A673 (cell line): ENCODE data around the gene PVR. TPM values are rescaled to one million over a fixed set of nuclear protein-coding genes. Genes with fewer than 3 reads are reported as not detected.

Experiments used
- BruUV-seq: library from RNA; stranded (reverse); fragments of 400-500 nt; replicated peaks from 2 replicates; lab custom pipeline; 2021; lab: Mats Ljungman, UMichigan
- CTCF ChIA-PET: fragments of 300-600 bp; sonication (Branson Sonifier 250); formaldehyde crosslinking; loops from one replicate; lab custom pipeline; 2022; ENCODE audit warnings: antibody characterized with exemption; lab: Charles Lee
- POLR2A ChIA-PET: fragments of 300-600 bp; sonication (Branson Sonifier 250); formaldehyde crosslinking; loops from one replicate; lab custom pipeline; 2022; ENCODE audit warnings: antibody characterized with exemption; ENCODE audit not compliant: low non-redundant PET; lab: Charles Lee
- DNase-seq: peaks from one replicate; pipeline ENCODE4 v3.0.0-alpha.2; 2015; ENCODE audit warnings: low spot score
- H3K27ac ChIP-seq: fragments of 200-600 bp; sonication (generic); 2 replicates; pipeline ENCODE4 v1.5.1; 2016; ENCODE audit warnings: mixed run types, low read depth, mild to moderate bottlenecking, mixed read lengths, antibody characterized with exemption, low read length; ENCODE audit not compliant: poor library complexity, severe bottlenecking
- H3K27me3 ChIP-seq: fragments of 200-600 bp; sonication (generic); replicated peaks from 2 replicates; pipeline ENCODE4 v1.6.1; 2017; ENCODE audit warnings: mixed run types, low read depth, mild to moderate bottlenecking, mixed read lengths, antibody characterized with exemption, low read length; ENCODE audit not compliant: insufficient read depth, poor library complexity
- H3K36me3 ChIP-seq: fragments of 200-600 bp; sonication (generic); 2 replicates; pipeline ENCODE4 v1.6.1; 2016; ENCODE audit warnings: mixed run types, mild to moderate bottlenecking, mixed read lengths, antibody characterized with exemption, low read length; ENCODE audit not compliant: insufficient read depth, poor library complexity, severe bottlenecking
- H3K4me1 ChIP-seq: fragments of 200-600 bp; sonication (generic); 2 replicates; pipeline ENCODE4 v1.6.1; 2017; ENCODE audit warnings: mixed run types, mild to moderate bottlenecking, mixed read lengths, antibody characterized with exemption, low read length; ENCODE audit not compliant: insufficient read depth, poor library complexity, severe bottlenecking
- H3K4me3 ChIP-seq: fragments of 200-600 bp; sonication (generic); 2 replicates; pipeline ENCODE4 v1.5.1; 2016; ENCODE audit warnings: low read depth, mixed run types, mild to moderate bottlenecking, mixed read lengths, low read length; ENCODE audit not compliant: poor library complexity, severe bottlenecking
- H3K9me3 ChIP-seq: fragments of 200-600 bp; sonication (generic); 2 replicates; pipeline ENCODE4 v1.6.1; 2016; ENCODE audit warnings: mixed run types, low read depth, mild to moderate bottlenecking, mixed read lengths, antibody characterized with exemption, low read length; ENCODE audit not compliant: poor library complexity, severe bottlenecking
- EZH2 ChIP-seq: fragments of 200-600 bp; sonication (generic); IDR thresholded peaks from 2 replicates; pipeline ENCODE4 v1.6.1; 2017; ENCODE audit warnings: borderline replicate concordance, low read depth, mild to moderate bottlenecking, mixed read lengths, antibody characterized with exemption, low read length; ENCODE audit not compliant: poor library complexity, severe bottlenecking
- intact Hi-C: fragments of 100-400 bp; cut with micrococcal nuclease; formaldehyde crosslinking; loops from one replicate; pipeline ENCODE4 v1.10.0; 2022; ENCODE audit not compliant: unreplicated experiment
- total RNA-seq: library from RNA; stranded (reverse); gene quantifications from 2 replicates; pipeline ENCODE4 v1.2.3, GENCODE V29; 2021
- TF ChIP-seq, protein P1 (sequence below): fragments of 300-800, 200-600 bp; sonication (generic); conservative IDR thresholded peaks from 2 replicates; pipeline ENCODE4 v1.5.1; 2017; ENCODE audit warnings: low read depth, mild to moderate bottlenecking, antibody characterized with exemption, low read length, moderate library complexity, mixed read lengths

The PVR gene
- total RNA-seq, 1 experiment from 2014 or later = 29.5 TPM

DNA sequence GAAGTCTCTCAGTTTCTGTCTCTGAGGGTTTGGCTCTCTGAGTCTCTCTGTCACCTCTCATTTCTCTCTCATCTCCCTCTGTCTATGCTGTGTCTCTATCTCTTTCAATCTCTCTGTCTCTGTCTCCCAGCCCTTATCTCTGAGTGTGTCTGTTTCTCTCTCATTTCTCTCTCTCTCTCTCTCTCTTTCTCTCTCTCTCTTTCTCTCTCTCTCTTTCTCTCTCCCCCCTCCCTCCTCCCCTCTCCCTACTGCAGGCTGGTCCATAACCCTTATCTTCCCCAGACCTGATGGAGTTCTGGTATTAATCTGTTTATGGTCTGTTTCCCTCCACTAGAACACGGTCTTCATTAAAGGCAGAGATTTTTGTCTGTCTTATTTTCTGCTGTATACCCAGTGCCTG lies 1.3 kb upstream of the PVR start:
- ChIA-PET POLR2A (no interaction called here), CTCF (no interaction called here)
- Histone ChIP-seq H3K36me3 (no peaks in the 10 kb centered on the region), H3K27me3 (no peaks in the 10 kb centered on the region), H3K9me3 (no peaks in the 10 kb centered on the region), H3K4me3 (no peak overlapping the region), H3K4me1 (no peaks in the 10 kb centered on the region), H3K27ac (no peak overlapping the region)
- no peak for TF ChIP-seq EZH2
- TF ChIP-seq, protein P1, sequence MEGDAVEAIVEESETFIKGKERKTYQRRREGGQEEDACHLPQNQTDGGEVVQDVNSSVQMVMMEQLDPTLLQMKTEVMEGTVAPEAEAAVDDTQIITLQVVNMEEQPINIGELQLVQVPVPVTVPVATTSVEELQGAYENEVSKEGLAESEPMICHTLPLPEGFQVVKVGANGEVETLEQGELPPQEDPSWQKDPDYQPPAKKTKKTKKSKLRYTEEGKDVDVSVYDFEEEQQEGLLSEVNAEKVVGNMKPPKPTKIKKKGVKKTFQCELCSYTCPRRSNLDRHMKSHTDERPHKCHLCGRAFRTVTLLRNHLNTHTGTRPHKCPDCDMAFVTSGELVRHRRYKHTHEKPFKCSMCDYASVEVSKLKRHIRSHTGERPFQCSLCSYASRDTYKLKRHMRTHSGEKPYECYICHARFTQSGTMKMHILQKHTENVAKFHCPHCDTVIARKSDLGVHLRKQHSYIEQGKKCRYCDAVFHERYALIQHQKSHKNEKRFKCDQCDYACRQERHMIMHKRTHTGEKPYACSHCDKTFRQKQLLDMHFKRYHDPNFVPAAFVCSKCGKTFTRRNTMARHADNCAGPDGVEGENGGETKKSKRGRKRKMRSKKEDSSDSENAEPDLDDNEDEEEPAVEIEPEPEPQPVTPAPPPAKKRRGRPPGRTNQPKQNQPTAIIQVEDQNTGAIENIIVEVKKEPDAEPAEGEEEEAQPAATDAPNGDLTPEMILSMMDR = no peak
- intact Hi-C loops = no loop called here
- BruUV-seq = no TSS peak
- DNase-seq = no peak

DNA sequence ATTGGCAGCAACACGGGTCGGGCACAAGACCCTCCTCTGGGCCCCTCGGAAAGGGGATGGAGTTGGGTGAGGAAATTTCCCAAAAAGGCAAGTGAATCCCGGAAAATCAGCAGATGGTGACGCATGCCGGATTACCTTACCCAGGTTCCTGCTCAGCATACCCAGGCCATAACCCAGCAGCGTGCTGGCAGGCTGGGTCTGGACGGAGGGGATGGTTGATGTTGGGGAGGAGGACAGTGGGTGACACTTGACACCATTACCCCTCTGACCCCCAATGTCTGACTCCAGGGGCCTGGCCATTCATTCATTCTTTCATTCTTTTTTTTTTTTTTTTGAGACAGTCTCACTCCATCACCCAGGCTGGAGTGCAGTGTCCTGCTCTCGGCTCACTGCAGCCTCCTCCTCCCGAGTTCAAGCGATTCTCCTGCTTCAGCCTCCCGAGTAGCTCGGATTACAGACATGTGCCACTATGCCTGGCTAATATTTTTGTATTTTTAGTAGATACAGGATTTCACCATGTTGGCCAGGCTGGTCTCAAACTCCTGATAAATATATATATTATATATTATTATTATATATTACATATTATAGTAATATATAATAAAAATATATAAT lies 799 bp downstream of the PVR start:
- POLR2A ChIA-PET = no interaction called here
- DNase-seq = peak; percentile 47
- H3K4me1 ChIP-seq = no peaks in the 10 kb centered on the region
- no TSS peak for BruUV-seq
- H3K27me3 ChIP-seq = no peaks in the 10 kb centered on the region
- TF ChIP-seq, protein P1 = no peak
- TF ChIP-seq EZH2 = no peak
- H3K4me3 ChIP-seq = peak overlapping the region; percentile 97
- peaks cover 2% of the 10 kb centered on the region for H3K36me3 ChIP-seq
- intact Hi-C loops = no loop called here
- peak overlapping the region; percentile 78 for H3K27ac ChIP-seq
- CTCF ChIA-PET = interaction anchor here (0.6 to 1.5 kb wide), 2 partner anchors 13 to 116 kb away, joined by 8 to 9 read pairs; no protein-coding TSS in a partner anchor
- no peaks in the 10 kb centered on the region for H3K9me3 ChIP-seq

DNA sequence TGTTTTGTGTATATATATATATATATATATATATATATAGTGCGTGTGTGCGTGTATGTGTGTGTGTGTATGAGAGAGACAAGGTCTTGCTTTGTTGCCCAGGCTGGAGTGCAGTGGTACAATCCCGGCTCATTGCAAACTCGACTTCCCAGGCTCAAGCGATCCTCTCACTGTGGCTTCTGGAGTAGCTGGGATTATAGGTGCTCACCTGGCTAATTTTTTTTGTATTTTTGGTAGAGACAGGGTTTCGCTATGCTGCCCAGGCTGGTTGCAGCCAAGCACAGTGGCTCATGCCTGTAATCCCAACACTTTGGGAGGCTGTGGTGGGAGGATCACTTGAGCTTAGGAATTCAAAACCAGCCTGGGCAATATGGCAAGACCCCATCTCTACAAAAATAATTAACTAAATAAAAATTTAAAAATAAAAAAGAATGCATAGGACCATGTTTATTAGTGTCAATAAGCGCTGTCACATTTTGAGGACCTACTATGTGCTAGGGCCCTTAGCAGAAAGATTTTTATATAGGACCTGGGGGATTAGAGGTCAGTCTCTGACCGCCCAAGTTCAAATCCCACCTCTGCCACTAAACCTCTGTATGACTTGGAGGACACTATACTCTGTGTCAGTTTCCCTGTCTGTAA lies 1.8 kb downstream of the PVR start:
- no peak for TF ChIP-seq EZH2
- TF ChIP-seq, protein P1 = no peak
- BruUV-seq = no TSS peak
- H3K4me1 ChIP-seq = no peaks in the 10 kb centered on the region
- no peaks in the 10 kb centered on the region for H3K27me3 ChIP-seq
- ChIA-PET POLR2A (no interaction called here), CTCF (no interaction called here)
- H3K4me3 ChIP-seq = no peak overlapping the region
- intact Hi-C loops = no loop called here
- H3K36me3 ChIP-seq = peaks cover 11% of the 10 kb centered on the region
- no peak for DNase-seq
- no peaks in the 10 kb centered on the region for H3K9me3 ChIP-seq
- no peak overlapping the region for H3K27ac ChIP-seq
